Kidney epithelial cell (primary cell): ENCODE data around the gene KRTAP1-3. TPM values are rescaled to one million over a fixed set of nuclear protein-coding genes. Genes with fewer than 3 reads are reported as not detected.
"Not testable (repeated sequence)": the region's sequence is repeated elsewhere in the genome, so short reads cannot be mapped to it uniquely, and the experiment has no call there.

Experiments used
- DNase-seq: peaks from one replicate; pipeline ENCODE4 v3.0.0-alpha.2; 2010; ENCODE audit warnings: low read depth
- H3K27me3 ChIP-seq: 2 replicates; pipeline ENCODE4 v1.6.0; 2011; ENCODE audit warnings: low read length; ENCODE audit not compliant: control insufficient read depth, insufficient read depth
- H3K36me3 ChIP-seq: 2 replicates; pipeline ENCODE4 v1.5.1; 2011; ENCODE audit warnings: low read length; ENCODE audit not compliant: control insufficient read depth, insufficient read depth
- H3K4me3 ChIP-seq: 2 replicates; pipeline ENCODE4 v1.5.1; 2011; ENCODE audit warnings: low read depth, mild to moderate bottlenecking, control low read depth, low read length
- CTCF ChIP-seq: IDR thresholded peaks from 2 replicates; pipeline ENCODE4 v1.5.1; 2011; ENCODE audit warnings: mild to moderate bottlenecking, moderate library complexity, low read length, control low read depth, inconsistent platforms; ENCODE audit not compliant: insufficient read depth, poor library complexity, severe bottlenecking
- total RNA-seq: library from RNA; depleted of rRNA; stranded (reverse); fragments of >200 nt; gene quantifications from 2 replicates; pipeline ENCODE4 v1.2.3, GENCODE V29; 2015

KRTAP1-3 gene
- total RNA-seq, result not detected in 2 replicates

GRCh38 chr17:41034346-41034935 is at the start of gene KRTAP1-3:
Gene KRTAP1-3 (minus strand): TSS chr17:41034874. CDS start chr17:41034821, 53 bp downstream.
- not testable (repeated sequence) for H3K27me3 ChIP-seq, H3K36me3 ChIP-seq, DNase-seq, H3K4me3 ChIP-seq

GRCh38 chr17:41084100-41084856 is 49.6 kb upstream of the KRTAP1-3 start, which contains the start of gene KRTAP4-7:
Gene KRTAP4-7 (plus strand): TSS chr17:41084150. CDS start chr17:41084207, 57 bp downstream.
- H3K27me3 ChIP-seq, H3K4me3 ChIP-seq, DNase-seq, H3K36me3 ChIP-seq: not testable (repeated sequence)

- not testable (repeated sequence) for DNase-seq, H3K4me3 ChIP-seq, H3K36me3 ChIP-seq, H3K27me3 ChIP-seq
Measured at GRCh38 chr17:41083427-41083826, 48.8 kb upstream of the KRTAP1-3 start.

- Histone ChIP-seq H3K27me3 (no peaks in the 10 kb centered on the region), H3K4me3 (no peak overlapping the region), H3K36me3 (no peaks in the 10 kb centered on the region)
- TF ChIP-seq CTCF, result no peak
- DNase-seq, result no peak
Measured at GRCh38 chr17:41082626-41083025, 48.0 kb upstream of the KRTAP1-3 start.

- H3K4me3 ChIP-seq, result no peak overlapping the region
- DNase-seq, result no peak
- H3K36me3 ChIP-seq, result no peaks in the 10 kb centered on the region
- TF ChIP-seq CTCF, result no peak
- no peaks in the 10 kb centered on the region for H3K27me3 ChIP-seq
Measured at GRCh38 chr17:41076788-41077187, 42.1 kb upstream of the KRTAP1-3 start.

GRCh38 chr17:41073676-41074075 is 39.0 kb upstream of the KRTAP1-3 start:
- no peaks in the 10 kb centered on the region for H3K27me3 ChIP-seq
- H3K36me3 ChIP-seq, result no peaks in the 10 kb centered on the region
- DNase-seq, result no peak
- TF ChIP-seq CTCF, result no peak
- no peak overlapping the region for H3K4me3 ChIP-seq

GRCh38 chr17:41071606-41072360 is 37.1 kb upstream of the KRTAP1-3 start:
- Histone ChIP-seq H3K4me3 (no peak overlapping the region), H3K27me3 (no peaks in the 10 kb centered on the region), H3K36me3 (no peaks in the 10 kb centered on the region)
- no peak for DNase-seq
- no peak for TF ChIP-seq CTCF
